Body of pancreas (tissue), 4 donors: Measurements from ENCODE around the gene ADPRM. TPM values are rescaled to one million over a fixed set of nuclear protein-coding genes. Genes with fewer than 3 reads are reported as not detected.
A peak's percentile ranks its signal among the peaks of the same experiment; 100 is the strongest.

Source experiments
- ATAC-seq: fragments of 150-250 bp; one replicate; pipeline ENCODE4 v1.9.1; 2016
- DNase-seq, 4 donors: peaks; one replicate each; pipeline ENCODE4 v3.0.0-alpha.2; 2019
- H3K27ac ChIP-seq, 4 donors: fragments of 200-600 bp; sonication (generic); 1 replicate in 3 of 4; 2 replicates in 1 of 4; pipeline versions ENCODE4 v1.5.1 to v1.6.1; 2016 to 2019; ENCODE audit warnings: mild to moderate bottlenecking in 1 of 4, mixed read lengths in 1 of 4, moderate library complexity in 1 of 4
- H3K27me3 ChIP-seq, 2 donors: fragments of 200-600 bp; sonication (generic); one replicate each; pipeline ENCODE4 v1.6.0; 2016; ENCODE audit warnings: mild to moderate bottlenecking in 1 of 2
- H3K36me3 ChIP-seq, 2 donors: fragments of 200-600 bp; sonication (generic); replicated peaks in 1 of 2; 2 replicates each; pipeline ENCODE4 v1.5.1; 2016; ENCODE audit warnings: low read depth in 2 of 2; ENCODE audit not compliant: insufficient read depth in 1 of 2
- H3K4me1 ChIP-seq: fragments of 200-600 bp; sonication (generic); one replicate; pipeline ENCODE4 v1.6.0; 2016
- H3K4me3 ChIP-seq, 2 donors: fragments of 200-600 bp; sonication (generic); 1 replicate in 1 of 2; 2 replicates in 1 of 2; pipeline ENCODE4 v1.5.1; 2016 to 2019
- H3K9me3 ChIP-seq, 3 donors: fragments of 200-600 bp; sonication (generic); 1 replicate in 2 of 3; 2 replicates in 1 of 3; pipeline ENCODE4 v1.5.1; 2016
- POLR2A ChIP-seq, 3 donors: fragments of 450-650 bp; IDR thresholded peaks; one replicate each; pipeline ENCODE4 v1.6.1; 2016; ENCODE audit warnings: antibody characterized with exemption in 3 of 3, mild to moderate bottlenecking in 2 of 3
- WGBS, 2 donors: methylation state at CpG; one replicate each; pipeline ENCODE4 v1.1.5; 2017; 5-methylcytosine and 5-hydroxymethylcytosine counted together
- intact Hi-C: fragments of 100-400 bp; cut with DNase I; formaldehyde crosslinking; loops from one replicate; pipeline ENCODE4 v1.15.1; 2023
- total RNA-seq, 2 donors: library from RNA; depleted of rRNA; stranded (reverse); fragments of >200 nt; gene quantifications; one replicate each; pipeline ENCODE4 v1.1.0, GENCODE V29; 2016
- TF ChIP-seq, protein P1 (sequence below), 7 experiments: fragments of 450-650 bp in 4 of 7; fragments of 200-600 bp in 3 of 7; sonication (generic) in 3 of 7; IDR thresholded peaks; one replicate each; pipeline ENCODE4 v1.5.1; 2016 to 2019; ENCODE audit warnings: antibody characterized with exemption in 7 of 7

ADPRM gene
- total RNA-seq, 2 donors from 2014 or later, result 2.3 to 6.2 TPM

DNA sequence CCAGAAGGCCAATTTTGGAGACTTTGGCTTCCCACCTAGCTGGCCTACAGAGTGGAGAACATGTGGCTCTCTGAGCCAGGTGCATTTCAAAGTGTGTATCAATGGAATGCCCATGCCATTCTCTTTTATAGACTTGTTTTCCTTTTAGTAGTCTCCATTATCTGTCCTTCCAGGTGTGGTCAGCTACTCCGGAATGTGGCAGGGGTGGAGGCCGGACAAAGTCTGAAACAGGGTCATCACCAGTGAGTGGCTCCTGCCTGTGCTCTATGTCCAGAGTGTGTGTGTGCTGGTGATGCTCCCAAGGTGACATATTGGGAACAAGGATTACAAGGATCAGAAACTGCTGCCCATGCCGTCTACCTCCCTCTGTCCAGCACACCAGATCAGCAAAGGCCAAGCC is 36.3 kb downstream of the ADPRM start:
- no peaks in the 10 kb centered on the region for H3K36me3 ChIP-seq
- no peak overlapping the region for H3K27ac ChIP-seq
- intact Hi-C loops, result no loop called here
- H3K4me3 ChIP-seq, result no peak overlapping the region
- 69 to 74% methylated on average over 3 of the region's 3 CpGs for WGBS, 2 donors
- H3K27me3 ChIP-seq, result no peaks in the 10 kb centered on the region
- TF ChIP-seq, protein P1, sequence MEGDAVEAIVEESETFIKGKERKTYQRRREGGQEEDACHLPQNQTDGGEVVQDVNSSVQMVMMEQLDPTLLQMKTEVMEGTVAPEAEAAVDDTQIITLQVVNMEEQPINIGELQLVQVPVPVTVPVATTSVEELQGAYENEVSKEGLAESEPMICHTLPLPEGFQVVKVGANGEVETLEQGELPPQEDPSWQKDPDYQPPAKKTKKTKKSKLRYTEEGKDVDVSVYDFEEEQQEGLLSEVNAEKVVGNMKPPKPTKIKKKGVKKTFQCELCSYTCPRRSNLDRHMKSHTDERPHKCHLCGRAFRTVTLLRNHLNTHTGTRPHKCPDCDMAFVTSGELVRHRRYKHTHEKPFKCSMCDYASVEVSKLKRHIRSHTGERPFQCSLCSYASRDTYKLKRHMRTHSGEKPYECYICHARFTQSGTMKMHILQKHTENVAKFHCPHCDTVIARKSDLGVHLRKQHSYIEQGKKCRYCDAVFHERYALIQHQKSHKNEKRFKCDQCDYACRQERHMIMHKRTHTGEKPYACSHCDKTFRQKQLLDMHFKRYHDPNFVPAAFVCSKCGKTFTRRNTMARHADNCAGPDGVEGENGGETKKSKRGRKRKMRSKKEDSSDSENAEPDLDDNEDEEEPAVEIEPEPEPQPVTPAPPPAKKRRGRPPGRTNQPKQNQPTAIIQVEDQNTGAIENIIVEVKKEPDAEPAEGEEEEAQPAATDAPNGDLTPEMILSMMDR (IDR thresholded peaks at IDR 0.05), result no peak
- no peak for TF ChIP-seq POLR2A (IDR thresholded peaks at IDR 0.05)
- DNase-seq (no peak), ATAC-seq (no peak)
- peaks cover 30% of the 10 kb centered on the region for H3K4me1 ChIP-seq
- H3K9me3 ChIP-seq, result no peaks in the 10 kb centered on the region

DNA sequence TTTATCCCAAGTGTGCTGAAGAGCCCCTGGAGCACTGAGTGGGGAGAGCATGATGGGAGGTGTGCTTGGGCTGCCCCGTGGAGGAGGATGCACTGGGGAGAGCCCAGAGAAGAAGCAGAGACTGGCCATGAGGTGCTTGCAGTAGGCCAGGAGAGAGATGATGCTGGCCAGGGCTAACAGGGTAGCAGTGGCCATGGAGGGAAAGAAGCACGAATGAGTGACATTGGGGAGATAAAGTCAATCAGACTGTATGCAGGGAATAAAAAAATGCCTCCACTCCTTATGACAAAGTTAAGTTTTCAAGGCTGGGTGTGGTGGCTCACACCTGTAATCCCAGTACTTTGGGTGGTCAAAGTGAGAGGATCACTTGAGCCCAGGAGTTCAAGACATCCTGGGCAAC is 37.9 kb downstream of the ADPRM start:
- 48 to 58% methylated on average over 2 of the region's 2 CpGs for WGBS, 2 donors
- no peaks in the 10 kb centered on the region for H3K36me3 ChIP-seq

DNA sequence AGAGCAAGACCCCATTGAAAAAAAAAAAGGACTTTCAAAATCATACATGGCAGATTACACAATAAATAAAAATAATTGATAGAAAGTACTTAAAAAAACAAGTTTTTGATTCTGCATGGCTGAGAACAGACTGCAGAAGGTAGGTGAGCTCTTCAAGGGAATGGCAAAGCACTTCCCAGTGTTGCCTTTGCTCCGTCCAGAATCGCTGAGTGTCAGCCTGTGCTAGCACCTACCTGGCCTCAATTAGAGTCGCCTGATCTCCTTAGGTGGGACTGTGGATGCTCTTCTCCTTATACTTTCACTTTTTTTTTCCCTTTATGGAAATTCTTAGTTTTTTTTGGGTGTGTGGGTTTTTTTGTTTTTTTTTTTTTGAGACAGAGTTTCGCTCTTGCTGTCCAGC is 38.4 kb downstream of the ADPRM start:
- Histone ChIP-seq H3K4me1 (peaks cover 19% of the 10 kb centered on the region), H3K27me3 (no peaks in the 10 kb centered on the region), H3K27ac (no peak overlapping the region), H3K9me3 (no peaks in the 10 kb centered on the region), H3K36me3 (no peaks in the 10 kb centered on the region), H3K4me3 (no peak overlapping the region)
- 78 to 87% methylated on average over 4 of the region's 4 CpGs for WGBS, 2 donors
- no peak for DNase-seq
- TF ChIP-seq, protein P1 (IDR thresholded peaks at IDR 0.05), result no peak
- TF ChIP-seq POLR2A (IDR thresholded peaks at IDR 0.05), result no peak
- ATAC-seq, result no peak
- intact Hi-C loops, result no loop called here

More for the DNA sequence above, 37.9 kb downstream of the ADPRM start:
- DNase-seq (no peak), ATAC-seq (no peak)
- TF ChIP-seq POLR2A (IDR thresholded peaks at IDR 0.05), result no peak
- TF ChIP-seq, protein P1 (IDR thresholded peaks at IDR 0.05), result no peak
- Histone ChIP-seq H3K27ac (no peak overlapping the region), H3K9me3 (no peaks in the 10 kb centered on the region), H3K27me3 (no peaks in the 10 kb centered on the region), H3K4me1 (peaks cover 22% of the 10 kb centered on the region), H3K4me3 (no peak overlapping the region)
- intact Hi-C loops, result no loop called here

DNA sequence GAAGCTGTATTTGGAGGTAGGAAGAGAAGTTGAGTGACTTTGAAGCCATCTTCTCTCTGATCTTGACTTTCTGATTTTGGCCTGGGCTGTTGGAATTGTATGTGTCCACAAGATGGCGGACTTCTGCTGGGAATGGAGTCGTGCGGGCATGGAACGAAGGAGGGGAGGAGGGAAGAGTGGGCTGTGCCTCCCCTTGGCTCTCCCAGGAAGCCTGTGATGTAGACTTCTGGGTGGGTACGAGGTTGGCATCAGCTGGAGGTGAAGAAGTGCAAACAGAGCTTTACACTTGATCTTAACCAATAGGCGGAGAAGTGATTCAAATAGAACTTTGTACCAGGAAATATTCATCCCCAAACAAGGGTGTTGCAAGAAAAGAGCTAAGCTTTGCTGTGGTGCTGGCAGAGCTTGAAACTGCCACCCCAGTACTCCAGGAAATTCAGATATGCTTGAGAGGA is 39.8 kb downstream of the ADPRM start:
- peaks cover 19% of the 10 kb centered on the region for H3K4me1 ChIP-seq
- H3K36me3 ChIP-seq, result no peaks in the 10 kb centered on the region
- WGBS, 2 donors, result 2 to 5% methylated on average over 6 of the region's 6 CpGs
- H3K27me3 ChIP-seq, result no peaks in the 10 kb centered on the region
- peak; percentile 66 to 88 (median 80) for DNase-seq
- no peak for TF ChIP-seq POLR2A (IDR thresholded peaks at IDR 0.05)
- TF ChIP-seq, protein P1 (IDR thresholded peaks at IDR 0.05), result peak; percentile 40 to 95 (median 82)
- intact Hi-C loops, result no loop called here
- H3K9me3 ChIP-seq, result no peaks in the 10 kb centered on the region
- no peak overlapping the region for H3K4me3 ChIP-seq
- peak; percentile 93 for ATAC-seq
- H3K27ac ChIP-seq, result peak overlapping the region in 3 of 4 donors; percentile 39 to 76 (median 56)

DNA sequence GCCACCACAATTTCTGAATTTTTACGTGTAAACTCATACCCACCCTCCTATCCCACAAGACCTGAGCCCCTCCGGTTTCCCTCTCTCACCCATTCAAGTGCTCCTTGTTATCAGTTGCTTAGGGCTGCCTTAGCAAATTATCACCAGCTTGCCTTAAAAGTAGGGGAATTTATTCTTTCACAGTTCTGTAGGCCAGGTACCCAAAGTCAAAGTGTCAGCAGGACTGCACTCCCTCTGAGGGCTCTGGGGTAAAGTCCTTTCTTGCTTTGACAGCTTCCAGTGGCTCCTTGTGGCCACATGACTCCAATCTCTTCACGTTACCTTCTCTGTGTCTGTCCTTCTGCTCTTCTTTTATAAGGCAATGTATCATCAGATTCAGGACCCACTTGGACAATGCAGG is 40.3 kb downstream of the ADPRM start:
- no peak for ATAC-seq
- peaks cover 19% of the 10 kb centered on the region for H3K4me1 ChIP-seq
- TF ChIP-seq, protein P1 (IDR thresholded peaks at IDR 0.05), result no peak
- TF ChIP-seq POLR2A (IDR thresholded peaks at IDR 0.05), result no peak
- peak overlapping the region in 3 of 4 donors; percentile 39 to 76 (median 56) for H3K27ac ChIP-seq
- WGBS, 2 donors, result 63 to 76% methylated on average over 3 of the region's 3 CpGs
- no peak for DNase-seq
- H3K9me3 ChIP-seq, result no peaks in the 10 kb centered on the region
- H3K36me3 ChIP-seq, result no peaks in the 10 kb centered on the region
- intact Hi-C loops, result no loop called here
- no peaks in the 10 kb centered on the region for H3K27me3 ChIP-seq
- H3K4me3 ChIP-seq, result no peak overlapping the region
